Fibroblast of the aortic adventitia (primary cell): ENCODE measurements around the gene IMMP2L. TPM values are rescaled to one million over a fixed set of nuclear protein-coding genes. Genes with fewer than 3 reads are reported as not detected.
A peak's percentile ranks its signal among the peaks of the same experiment; 100 is the strongest.
"Not testable (repeated sequence)": the region's sequence is repeated elsewhere in the genome, so short reads cannot be mapped to it uniquely, and the experiment has no call there.

Source experiments
- DNase-seq: peaks from one replicate; pipeline ENCODE4 v3.0.0-alpha.2; 2010; ENCODE audit warnings: low read depth
- H3K4me3 ChIP-seq: 2 replicates; pipeline ENCODE4 v1.5.1; 2011; ENCODE audit warnings: low read depth, mild to moderate bottlenecking, control low read depth, low read length, moderate library complexity
- total RNA-seq: library from RNA; depleted of rRNA; stranded (reverse); fragments of >200 nt; gene quantifications from 2 replicates; pipeline ENCODE4 v1.2.3, GENCODE V29; 2012; ENCODE audit warnings: low replicate concordance
- TF ChIP-seq, protein P1 (sequence below): IDR thresholded peaks from 2 replicates; pipeline ENCODE4 v1.5.1; 2011; ENCODE audit warnings: mild to moderate bottlenecking, low read length, control low read depth, inconsistent platforms; ENCODE audit not compliant: insufficient read depth

Gene IMMP2L
- total RNA-seq, 1 donor = 9.9 TPM

DNA sequence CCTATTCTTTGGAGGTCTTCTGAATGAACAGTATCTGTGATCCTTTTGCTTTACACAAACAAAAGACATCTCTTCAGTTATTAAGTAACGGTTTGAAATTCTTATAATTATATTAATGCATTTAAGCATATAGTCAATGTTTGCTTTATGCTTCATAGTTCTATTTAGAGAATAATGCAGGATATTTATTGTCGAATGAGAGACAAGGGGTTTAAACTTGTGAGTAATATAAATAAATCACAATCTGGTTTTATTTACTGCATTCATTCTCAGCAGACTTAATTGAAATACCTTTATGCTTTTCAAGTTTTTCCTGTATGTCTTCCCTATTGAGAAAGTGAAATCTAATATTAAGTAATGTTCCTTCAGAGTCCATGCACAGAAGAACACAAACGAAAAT, 620.9 kb downstream of the IMMP2L start:
- DNase-seq = no peak
- H3K4me3 ChIP-seq = no peak overlapping the region
- TF ChIP-seq, protein P1, sequence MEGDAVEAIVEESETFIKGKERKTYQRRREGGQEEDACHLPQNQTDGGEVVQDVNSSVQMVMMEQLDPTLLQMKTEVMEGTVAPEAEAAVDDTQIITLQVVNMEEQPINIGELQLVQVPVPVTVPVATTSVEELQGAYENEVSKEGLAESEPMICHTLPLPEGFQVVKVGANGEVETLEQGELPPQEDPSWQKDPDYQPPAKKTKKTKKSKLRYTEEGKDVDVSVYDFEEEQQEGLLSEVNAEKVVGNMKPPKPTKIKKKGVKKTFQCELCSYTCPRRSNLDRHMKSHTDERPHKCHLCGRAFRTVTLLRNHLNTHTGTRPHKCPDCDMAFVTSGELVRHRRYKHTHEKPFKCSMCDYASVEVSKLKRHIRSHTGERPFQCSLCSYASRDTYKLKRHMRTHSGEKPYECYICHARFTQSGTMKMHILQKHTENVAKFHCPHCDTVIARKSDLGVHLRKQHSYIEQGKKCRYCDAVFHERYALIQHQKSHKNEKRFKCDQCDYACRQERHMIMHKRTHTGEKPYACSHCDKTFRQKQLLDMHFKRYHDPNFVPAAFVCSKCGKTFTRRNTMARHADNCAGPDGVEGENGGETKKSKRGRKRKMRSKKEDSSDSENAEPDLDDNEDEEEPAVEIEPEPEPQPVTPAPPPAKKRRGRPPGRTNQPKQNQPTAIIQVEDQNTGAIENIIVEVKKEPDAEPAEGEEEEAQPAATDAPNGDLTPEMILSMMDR = no peak

DNA sequence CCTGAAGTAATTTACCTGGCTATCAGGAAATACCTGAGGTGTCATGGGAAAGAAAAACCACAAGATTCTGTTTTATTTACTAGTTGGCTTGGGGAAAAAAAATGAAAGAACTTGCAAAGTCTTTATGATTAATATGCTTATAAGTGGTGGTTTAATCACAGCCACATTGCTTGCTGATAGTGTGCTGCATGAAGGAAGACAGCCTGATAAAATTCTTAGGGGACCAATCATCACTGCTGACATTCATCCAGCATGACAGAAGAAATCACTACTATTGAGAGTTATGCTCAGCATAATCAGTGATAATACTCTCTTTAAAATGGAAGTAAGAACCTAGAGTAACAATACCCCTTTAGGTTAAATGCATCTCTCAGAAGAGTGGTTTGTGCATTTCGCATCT, 621.5 kb downstream of the IMMP2L start:
- DNase-seq = no peak
- TF ChIP-seq, protein P1 = no peak
- no peak overlapping the region for H3K4me3 ChIP-seq

DNA sequence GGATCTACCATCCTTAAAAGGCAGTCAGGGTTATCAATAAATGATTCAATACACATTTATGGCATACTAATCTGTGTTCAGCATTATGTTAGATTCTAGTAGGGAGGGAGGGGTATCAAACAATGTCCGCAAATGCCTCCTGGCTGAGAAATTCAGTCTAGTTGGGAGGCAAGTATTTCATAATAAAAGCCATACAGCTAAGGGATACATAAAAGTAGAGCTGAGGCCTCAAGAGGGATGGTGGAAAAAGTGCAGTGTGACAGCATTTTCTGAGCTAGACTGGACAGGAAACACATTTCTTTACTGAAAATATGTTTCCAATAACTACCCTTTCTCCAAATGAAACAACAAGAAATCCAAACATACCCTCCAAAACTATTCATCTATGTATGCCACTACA, 624.1 kb downstream of the IMMP2L start:
- no peak for DNase-seq
- no peak overlapping the region for H3K4me3 ChIP-seq
- TF ChIP-seq, protein P1 = no peak

DNA sequence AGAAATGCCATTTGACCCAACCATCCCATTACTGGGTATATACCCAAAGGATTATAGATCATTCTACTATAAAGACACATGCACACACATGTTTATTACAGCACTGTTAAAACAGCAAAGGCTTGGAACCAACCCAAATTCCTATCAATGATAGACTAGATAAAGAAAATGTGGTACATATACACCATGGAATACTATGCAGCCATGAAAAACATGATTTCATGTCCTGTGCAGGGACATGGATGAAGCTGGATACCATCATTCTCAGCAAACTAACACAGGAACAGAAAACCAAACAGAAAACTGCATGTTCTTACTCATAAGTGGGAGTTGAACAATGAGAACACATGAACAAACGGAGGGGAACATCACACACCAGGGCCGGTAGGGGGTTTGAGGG, 625.6 kb downstream of the IMMP2L start:
- DNase-seq, H3K4me3 ChIP-seq: not testable (repeated sequence)

DNA sequence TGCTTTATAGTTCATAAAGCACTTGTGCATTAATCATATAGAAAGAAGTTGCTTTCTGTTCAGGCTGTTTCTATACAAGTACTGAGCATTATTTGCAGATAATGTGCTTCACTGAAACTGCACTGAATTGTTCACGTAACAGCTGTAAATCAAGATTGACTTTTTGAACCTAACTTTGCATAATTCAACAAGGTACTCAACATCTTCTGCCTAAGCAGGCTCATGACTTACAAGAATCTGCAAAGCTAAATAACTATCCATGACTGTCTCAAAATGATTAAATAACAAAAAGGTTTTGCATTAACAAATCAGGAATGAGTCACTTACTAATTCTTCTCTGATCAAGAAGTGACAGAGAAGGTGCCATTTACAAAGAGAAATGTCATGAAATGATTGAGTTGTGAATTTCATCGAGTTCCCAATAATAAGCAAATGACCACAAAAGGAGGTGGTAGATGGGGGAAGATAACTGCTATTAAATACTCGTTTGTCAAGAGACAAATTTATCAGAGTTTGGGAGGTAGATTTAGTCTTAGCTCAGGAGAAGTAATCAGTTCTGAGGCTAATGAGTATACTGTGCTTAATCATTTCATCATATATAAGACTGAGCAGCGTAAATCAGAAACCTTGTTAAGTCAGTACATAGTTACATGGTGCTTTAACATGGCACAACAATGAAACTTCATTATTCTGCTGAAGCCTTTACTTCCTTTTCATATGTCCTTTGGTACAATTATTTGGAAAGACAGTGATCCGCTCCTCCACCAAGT, 632.6 kb downstream of the IMMP2L start:
- H3K4me3 ChIP-seq = no peak overlapping the region
- DNase-seq = no peak
- TF ChIP-seq, protein P1 = no peak

DNA sequence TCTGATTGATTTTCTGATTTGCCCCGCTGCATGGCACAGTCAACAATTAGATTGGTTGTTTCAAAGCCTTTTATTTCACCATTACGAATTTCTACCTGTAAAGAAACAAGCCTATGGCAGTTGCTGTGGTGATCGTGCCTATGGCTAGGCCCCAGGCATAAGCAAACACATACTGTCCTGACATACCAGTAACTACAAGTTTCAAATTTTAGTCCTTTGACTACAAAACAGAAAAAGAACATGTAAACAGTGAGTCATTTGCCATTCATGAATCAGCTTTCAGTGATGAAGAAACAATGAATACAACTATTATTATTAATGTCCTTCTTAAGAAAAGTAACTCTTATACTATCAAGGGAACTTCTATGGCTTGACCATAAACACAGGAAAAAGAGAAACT, 639.4 kb downstream of the IMMP2L start:
- DNase-seq = peak; percentile 26
- TF ChIP-seq, protein P1 = no peak
- no peak overlapping the region for H3K4me3 ChIP-seq

DNA sequence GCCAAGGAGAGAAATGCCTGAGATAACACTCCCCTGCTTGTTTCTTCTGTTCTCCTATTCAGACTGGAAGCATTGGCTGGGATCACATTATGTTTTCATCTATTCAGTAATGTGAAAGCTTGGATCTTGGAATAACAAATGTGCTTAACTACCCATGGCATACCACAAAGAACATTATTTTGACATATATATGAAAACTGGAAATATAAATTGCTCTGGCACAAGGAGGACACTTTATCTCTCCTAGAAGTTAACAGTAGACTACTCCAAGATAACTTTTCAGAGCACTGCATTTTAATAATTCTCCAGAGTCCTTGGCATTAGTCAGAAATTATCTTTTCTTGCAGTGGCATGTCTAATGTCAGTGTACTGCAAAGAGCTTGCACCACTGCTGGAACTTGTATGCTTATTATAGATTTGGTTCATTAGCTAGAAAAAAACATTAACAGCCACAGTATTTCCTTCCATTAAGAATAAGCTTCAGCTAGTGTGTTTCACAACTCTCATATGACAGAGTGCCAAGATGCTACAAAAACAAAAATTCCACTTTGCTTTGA, 640.6 kb downstream of the IMMP2L start:
- peak; percentile 44 for DNase-seq
- no peak overlapping the region for H3K4me3 ChIP-seq
- TF ChIP-seq, protein P1 = no peak
